H1 (cell line): ENCODE measurements around the gene MAPRE3. TPM values are rescaled to one million over a fixed set of nuclear protein-coding genes. Genes with fewer than 3 reads are reported as not detected.

Source experiments
- GABPA ChIP-seq: IDR thresholded peaks from 2 replicates; pipeline ENCODE4 v1.6.1; 2011; ENCODE audit warnings: mild to moderate bottlenecking, low read length, moderate library complexity, borderline replicate concordance; ENCODE audit not compliant: insufficient read depth
- HDAC2 ChIP-seq, 2 experiments: fragments of 300-600 bp in 1 of 2; sonication (generic) in 1 of 2; IDR thresholded peaks; 2 replicates each; pipeline ENCODE4 v1.6.1; 2011 to 2012; ENCODE audit warnings: low read depth in 2 of 2, low read length in 2 of 2, mild to moderate bottlenecking in 2 of 2, moderate library complexity in 2 of 2, borderline replicate concordance in 1 of 2, inconsistent platforms in 1 of 2
- polyA plus RNA-seq, 7 experiments: library from polyadenylated mRNA; depleted of rRNA in 3 of 7; stranded (reverse) in 5 of 7; unstranded in 2 of 7; fragments of >200 nt in 5 of 7; fragments of 200-250 nt in 2 of 7; gene quantifications; 1 replicate in 5 of 7; 2 replicates in 1 of 7; 4 replicates in 1 of 7; pipeline versions ENCODE4 v1.2.1 to v1.2.3, GENCODE V29; 2011 to 2013; ENCODE audit warnings: missing spikeins in 2 of 7, mixed read lengths in 2 of 7
- total RNA-seq: library from RNA; stranded (reverse); fragmentation: NEBNext Ultra II Directional; extraction: Animal tissue kit (Norgen Biotek cat#: 25700); gene quantifications from 2 replicates; pipeline ENCODE4 v1.2.1, GENCODE V29; 2021

Gene MAPRE3
- total and polyA plus RNA-seq, 2 of the 8 experiments (the other 6 are each of a cell fraction or from before 2014, with no cell fraction given) = 4.9 to 6.6 TPM

- no peak for TF ChIP-seq GABPA
- TF ChIP-seq HDAC2 (IDR thresholded peaks at IDR 0.05; ENCODE audit: borderline replicate concordance in 1 of 2, low read depth in 2 of 2, low read length in 2 of 2) = no peak
- TF ChIP-seq, all 59 proteins: peak for 0
Measured at GRCh38 chr2:27009083-27009482, 38.6 kb downstream of the MAPRE3 start (continued).
